Renal cortical epithelial cell (primary cell): ENCODE data around the gene KDM5A. TPM values are rescaled to one million over a fixed set of nuclear protein-coding genes. Genes with fewer than 3 reads are reported as not detected.
"Not testable (repeated sequence)": the region's sequence is repeated elsewhere in the genome, so short reads cannot be mapped to it uniquely, and the experiment has no call there.

Experiments used
- DNase-seq: peaks from one replicate; pipeline ENCODE4 v3.0.0-alpha.2; 2011; ENCODE audit warnings: low read depth
- total RNA-seq: library from RNA; depleted of rRNA; stranded (reverse); fragments of >200 nt; gene quantifications from 2 replicates; pipeline ENCODE4 v1.2.3, GENCODE V29; 2014

Gene KDM5A
- total RNA-seq, 1 donor from 2014 or later = 89.8 TPM

GRCh38 chr12:238736-239398, 150.3 kb downstream of the KDM5A start:
- DNase-seq = no peak

GRCh38 chr12:238116-238515, 151.0 kb downstream of the KDM5A start:
- DNase-seq = no peak

- no peak for DNase-seq
Measured at GRCh38 chr12:237026-237815, 151.9 kb downstream of the KDM5A start.

- DNase-seq = no peak
Measured at GRCh38 chr12:236445-236844, 152.7 kb downstream of the KDM5A start.

GRCh38 chr12:235967-236366, 153.2 kb downstream of the KDM5A start:
- not testable (repeated sequence) for DNase-seq

- DNase-seq = no peak
Measured at GRCh38 chr12:234891-235415, 154.2 kb downstream of the KDM5A start.

GRCh38 chr12:234019-234418, 155.1 kb downstream of the KDM5A start:
- DNase-seq = no peak

- no peak for DNase-seq
Measured at GRCh38 chr12:233615-233968, 155.5 kb downstream of the KDM5A start.

- DNase-seq = no peak
Measured at GRCh38 chr12:232731-233614, 156.1 kb downstream of the KDM5A start.

GRCh38 chr12:230925-231671, 158.0 kb downstream of the KDM5A start:
- DNase-seq = no peak

Other genes starting within 250 kb of the KDM5A start
- 1.9 and 4.8 TPM in 2 replicates for gene SLC6A12, start 175.2 kb downstream of the KDM5A start, total RNA-seq
- gene SLC6A13, start 126.5 kb downstream of the KDM5A start, total RNA-seq = 1.0 and 2.9 TPM in 2 replicates
- 5.9 and 10.2 TPM in 2 replicates for gene CCDC77, start 12.3 kb upstream of the KDM5A start, total RNA-seq
- 0.94 and 3.1 TPM in 2 replicates for gene B4GALNT3, start 70.6 kb upstream of the KDM5A start, total RNA-seq